Measurements from ENCODE around the gene TARBP1. TPM values are rescaled to one million over a fixed set of nuclear protein-coding genes. Genes with fewer than 3 reads are reported as not detected.
"Not testable (repeated sequence)": the region's sequence is repeated elsewhere in the genome, so short reads cannot be mapped to it uniquely, and the experiment has no call there.

The TARBP1 gene
- total RNA-seq, 1 donor from 2014 or later, result 40.4 TPM

DNA sequence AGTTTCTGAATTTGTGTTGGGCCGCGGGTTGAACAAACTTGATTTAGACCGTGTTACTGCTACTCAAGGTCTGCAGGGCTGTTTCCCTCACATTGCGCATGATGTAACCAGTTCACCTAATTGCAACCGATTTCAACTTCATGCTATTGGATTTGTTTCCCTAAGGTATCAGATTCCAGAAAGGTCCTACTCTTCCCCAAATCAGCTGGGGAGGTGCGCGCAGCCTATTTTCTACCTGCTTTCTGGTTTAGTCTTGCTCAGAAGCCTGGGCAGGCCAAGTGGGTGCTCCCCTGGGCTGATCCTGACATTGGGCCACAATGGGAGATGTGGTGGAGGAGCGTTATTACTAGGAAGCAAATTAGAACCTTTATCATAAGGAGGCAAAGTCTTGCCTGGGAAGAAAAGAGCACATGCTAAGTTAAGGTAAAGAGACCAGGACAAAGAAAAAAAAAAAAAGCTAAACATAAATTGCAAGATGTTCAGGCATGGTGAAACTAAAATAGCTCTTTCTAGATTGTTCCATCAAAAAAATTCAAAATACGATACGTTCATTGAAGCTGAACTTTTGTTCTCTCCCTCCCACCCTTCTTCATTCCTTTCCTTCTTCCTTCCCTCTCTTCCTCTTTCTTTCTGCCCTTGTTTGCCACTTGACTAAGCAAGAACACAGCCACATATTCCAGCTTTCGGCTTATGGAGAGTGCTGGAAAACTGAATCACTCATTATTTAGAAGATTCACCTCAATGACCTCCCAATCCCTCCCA, 28.8 kb upstream of the TARBP1 start:
- no peak for DNase-seq (ENCODE audit: extremely low read depth, low read depth, low spot score)

DNA sequence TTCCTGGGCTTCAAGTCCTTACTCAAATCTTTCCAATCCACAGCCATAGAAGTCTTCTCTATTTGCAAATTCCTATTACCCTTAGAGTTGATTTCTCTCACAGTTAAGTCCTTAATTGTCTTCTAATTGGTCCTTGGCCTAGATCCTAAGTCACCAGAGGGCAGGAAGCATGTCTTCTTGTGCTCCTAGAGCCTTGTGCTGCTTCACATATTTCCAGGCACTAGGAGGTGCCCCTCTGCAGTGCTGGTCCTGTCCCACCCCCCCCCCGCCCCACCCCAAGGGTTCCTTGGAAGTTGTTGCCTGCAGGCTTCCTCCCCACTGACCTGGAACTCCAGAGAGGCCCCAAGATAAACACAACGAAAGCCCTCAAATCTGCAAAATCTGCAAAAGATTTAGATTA, 28.1 kb upstream of the TARBP1 start:
- DNase-seq (ENCODE audit: extremely low read depth, low read depth, low spot score), result no peak

DNA sequence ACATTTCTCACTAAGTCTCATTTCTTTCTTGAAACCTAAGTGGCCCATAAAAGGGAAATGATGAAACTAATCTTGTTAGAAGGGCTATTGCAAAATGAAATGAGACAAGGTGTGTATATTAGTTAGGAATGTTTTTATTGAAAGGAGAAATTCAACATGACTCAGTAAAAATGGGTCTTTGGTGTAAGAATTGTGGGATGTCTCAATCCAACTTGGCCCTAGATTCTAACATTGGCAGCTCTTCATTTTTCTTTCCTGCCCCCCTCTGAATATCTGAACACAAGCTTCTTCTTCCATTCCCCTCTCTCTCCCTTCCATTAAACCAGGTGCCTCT, 26.8 kb upstream of the TARBP1 start:
- DNase-seq (ENCODE audit: extremely low read depth, low read depth, low spot score), result no peak

DNA sequence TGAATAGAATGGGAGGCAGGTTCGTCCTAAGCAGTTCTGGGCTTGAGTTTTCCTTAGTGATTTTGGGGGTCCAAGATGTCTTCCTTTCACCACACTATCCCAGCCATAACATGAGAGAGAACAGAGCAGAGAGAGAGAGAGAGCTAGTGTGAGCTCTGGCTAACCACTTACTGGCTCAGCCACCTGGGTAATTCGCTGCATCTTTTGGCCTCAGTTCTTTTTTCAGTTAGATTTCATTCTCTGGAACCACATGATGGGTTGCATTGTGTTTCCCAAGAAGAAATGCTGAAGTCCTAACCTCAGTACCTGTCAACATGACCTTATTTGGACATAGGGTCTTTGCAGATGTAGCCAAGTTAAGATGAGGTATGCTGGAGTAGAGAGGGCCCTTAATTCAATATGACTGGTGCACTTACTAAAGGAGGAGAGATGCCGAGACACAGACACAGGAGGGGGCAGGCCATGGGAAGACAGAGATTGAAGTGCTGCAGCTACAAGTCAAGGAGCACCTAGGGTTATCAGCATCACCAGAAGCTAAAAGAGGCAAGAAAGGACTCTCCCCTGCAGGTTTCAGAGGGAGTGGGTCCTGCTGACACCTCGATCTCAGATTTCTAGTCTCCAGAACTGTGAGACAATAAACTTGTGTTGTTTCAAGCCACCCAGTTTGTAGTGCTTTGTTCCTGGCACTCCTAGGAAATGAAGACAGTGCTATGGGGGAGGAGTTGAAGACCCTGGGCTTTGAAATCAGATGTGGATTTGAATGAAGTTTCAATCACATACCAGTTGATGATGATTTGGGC, 26.2 kb upstream of the TARBP1 start:
- DNase-seq (ENCODE audit: extremely low read depth, low read depth, low spot score), result no peak

DNA sequence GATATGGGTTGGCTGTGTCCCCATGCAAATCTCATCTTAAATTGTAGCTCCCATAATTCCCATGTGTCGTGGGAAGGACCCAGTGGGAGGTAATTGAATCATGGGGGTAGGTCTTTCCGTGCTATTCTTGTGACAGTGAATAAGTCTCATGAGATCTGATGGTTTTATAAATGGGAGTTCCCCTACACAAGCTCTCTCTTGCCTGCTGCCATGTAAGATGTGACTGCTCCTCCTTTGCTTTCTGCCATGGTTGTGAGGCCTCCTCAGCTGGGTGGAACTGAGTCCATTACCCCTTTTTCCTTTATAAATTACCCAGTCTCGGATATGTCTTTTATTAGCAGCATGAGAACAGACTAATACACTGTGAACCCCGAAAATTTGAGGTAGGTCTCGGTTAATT, 25.3 kb upstream of the TARBP1 start:
- not testable (repeated sequence) for DNase-seq (ENCODE audit: extremely low read depth, low read depth, low spot score)

DNA sequence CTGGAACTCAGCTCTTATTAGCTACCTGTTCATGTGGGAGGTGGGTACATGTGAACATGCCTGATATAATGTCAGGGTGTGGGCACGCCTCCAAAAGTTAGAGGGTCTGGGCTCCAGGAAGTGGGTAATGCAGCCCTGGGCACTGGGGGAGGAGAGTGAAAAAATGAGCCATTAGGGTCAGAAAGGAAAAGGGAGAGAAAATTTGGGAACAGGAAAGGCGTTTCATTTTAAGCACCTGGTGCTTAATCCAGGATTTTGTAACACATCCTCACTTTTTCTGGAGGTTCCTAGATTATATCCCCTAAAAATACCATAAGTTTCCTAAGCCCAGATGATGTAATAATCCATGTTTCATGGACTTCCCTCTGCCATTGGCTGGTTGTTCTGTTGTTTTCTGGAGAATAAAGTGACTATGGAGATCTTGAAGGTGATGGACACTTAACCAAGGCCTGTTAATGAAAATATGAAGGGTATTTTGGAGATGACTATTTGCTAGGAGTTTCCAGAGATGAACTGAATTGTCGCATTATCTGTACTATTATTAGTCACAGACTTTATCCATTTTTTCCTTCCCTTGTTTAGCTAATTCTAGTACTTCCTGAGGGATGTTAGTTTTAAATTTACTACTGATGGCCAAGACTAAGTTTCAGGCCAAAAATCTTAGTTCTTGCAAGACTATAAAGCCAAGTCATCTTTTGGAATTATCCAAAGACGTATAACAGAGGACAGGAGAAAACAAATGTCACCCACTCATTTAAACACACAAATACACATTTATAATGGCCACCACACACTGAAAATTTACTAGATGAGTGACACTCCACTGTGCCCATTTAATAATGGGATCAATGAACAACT, 24.4 kb upstream of the TARBP1 start:
- DNase-seq (ENCODE audit: extremely low read depth, low read depth, low spot score), result no peak

DNA sequence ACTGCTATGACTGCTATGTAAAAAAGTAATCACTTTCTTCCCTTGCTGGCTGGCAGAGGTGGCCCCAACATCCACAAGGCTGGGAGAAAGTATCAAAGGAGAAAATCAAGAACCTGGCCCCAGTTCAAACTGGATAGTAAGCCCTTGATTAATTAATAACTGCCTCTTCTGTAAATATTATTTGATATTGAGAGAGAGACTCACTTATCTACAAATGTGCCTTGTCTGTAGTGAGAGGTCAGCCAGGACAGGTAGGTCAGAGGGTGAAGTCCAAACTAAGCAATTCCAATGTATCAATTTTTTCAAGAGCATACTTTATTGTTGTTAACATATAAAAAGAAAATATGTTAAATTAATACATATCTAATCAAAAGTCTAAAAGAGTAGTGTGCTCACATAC, 23.8 kb upstream of the TARBP1 start:
- DNase-seq (ENCODE audit: extremely low read depth, low read depth, low spot score), result no peak

DNA sequence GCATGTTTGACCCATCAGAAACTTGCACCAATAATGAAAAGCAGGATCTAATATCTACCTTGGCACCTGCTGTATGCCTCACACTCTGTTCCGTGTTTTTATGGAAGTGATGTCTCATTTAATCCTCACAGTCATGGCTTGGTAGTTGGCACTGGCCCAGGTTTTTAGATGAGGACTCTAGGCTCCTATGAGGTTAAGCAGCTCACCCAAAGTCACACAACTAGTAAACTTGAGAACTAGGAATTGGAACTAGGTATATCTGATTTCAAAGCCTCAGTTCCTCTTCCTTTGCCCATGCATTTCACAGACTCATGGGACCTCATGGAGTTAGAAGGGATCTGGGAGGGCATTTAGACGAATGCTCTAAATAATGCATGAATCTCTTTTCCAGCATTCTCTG, 21.3 kb upstream of the TARBP1 start:
- DNase-seq (ENCODE audit: extremely low read depth, low read depth, low spot score), result no peak

DNA sequence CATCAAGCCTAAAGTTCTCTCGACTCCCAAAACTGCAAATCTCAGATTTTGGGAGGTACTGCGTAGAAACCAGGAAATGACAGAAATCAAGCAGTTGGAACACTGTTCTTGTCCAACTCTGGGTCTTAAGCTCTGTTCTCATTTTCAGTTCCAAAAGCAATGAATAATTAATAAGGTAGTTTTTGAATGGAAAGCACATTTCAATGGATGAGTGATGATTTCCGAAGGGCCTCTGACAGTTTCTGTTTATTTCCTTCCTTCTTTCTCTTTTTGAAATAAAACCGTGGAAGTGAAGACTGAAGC, 20.9 kb upstream of the TARBP1 start:
- DNase-seq (ENCODE audit: extremely low read depth, low read depth, low spot score), result no peak

DNA sequence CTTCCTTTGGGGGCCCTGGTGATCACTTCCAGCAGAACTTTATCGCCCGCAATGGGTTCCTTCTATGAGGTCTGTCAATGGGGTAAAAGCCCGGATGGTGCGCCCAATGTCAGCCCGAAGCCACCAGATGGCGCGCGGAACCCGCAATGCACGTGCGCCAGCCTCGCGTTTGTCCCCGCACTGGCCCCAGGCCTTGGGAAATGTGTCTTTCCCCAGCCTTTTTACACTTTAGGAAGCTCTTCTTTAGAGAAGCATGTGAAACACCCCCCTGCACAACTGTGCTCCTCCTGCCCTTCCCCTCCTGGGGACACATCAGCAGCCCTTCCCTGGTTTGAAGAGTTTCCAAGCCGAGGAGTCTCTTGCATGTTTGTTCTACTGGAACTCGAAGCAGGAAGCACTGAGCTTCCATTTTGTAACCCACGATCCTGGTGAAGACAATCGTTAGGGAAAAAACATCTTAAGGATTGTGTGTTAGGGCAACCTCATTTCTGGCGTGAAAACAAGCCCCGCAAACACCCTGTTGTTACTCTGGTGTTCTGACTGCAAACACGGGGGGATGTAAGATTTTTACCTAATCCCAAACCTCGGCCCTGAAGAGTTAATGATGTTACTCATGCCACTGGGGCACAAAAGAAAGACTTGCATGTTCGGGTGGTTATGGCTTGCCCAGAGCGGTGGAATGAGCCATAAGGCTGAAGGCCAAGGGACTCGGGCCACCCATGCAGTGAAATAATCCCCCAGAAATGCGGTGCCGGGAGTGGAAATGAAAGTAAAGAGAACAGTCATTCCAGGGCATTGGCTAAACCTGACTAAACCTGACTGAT, 20.4 kb upstream of the TARBP1 start:
- DNase-seq (ENCODE audit: extremely low read depth, low read depth, low spot score), result no peak

DNA sequence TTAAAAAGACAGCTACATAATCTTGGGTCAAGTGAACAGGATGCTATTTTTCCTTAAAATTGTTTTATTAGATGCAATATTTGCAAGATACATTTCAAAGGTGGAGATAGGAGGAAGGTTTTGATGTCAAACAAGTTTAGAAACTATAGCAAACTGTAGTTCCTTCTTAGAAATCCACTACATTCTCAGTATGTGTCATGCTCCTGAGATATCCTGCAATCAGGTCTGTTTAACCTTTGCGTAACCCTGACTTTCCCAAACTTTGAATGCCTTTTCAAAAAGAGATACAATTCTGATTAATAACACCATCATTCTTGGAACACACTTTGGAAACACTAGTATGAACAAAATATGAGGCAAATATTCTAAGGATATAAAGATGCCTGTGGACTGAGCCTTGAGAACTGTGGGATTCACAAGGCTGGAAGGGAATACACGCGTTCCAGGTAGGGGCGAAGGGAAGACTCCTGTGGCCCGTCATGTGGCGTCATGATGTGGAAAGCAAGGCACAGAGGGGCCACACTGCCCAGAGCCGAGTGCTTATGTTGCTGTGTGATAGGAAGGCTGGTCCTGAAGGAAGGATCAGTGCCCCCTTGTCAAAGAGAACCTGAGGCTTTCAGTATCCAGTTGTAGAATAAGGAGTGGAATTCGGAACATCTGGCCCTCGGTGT, 19.6 kb upstream of the TARBP1 start:
- DNase-seq (ENCODE audit: extremely low read depth, low read depth, low spot score), result no peak

DNA sequence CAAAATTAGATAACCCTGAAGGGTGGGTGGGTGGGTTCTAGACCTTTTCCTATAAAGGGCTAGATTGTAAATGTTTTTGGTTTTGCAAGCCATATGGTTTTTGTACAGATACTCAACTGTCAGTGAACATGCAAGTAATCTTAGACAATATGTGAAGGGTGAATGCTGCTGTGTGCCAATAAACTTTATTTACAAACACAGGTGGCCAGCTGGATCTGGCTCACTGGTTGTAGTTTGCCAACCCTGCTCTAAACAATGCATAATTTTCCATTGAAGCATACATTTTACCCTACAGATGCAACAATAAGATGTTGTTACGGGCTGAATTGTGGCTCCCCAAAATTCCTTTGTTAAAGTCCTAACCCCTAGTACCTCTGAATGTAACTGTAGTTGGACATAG, 18.6 kb upstream of the TARBP1 start:
- DNase-seq (ENCODE audit: extremely low read depth, low read depth, low spot score), result no peak

DNA sequence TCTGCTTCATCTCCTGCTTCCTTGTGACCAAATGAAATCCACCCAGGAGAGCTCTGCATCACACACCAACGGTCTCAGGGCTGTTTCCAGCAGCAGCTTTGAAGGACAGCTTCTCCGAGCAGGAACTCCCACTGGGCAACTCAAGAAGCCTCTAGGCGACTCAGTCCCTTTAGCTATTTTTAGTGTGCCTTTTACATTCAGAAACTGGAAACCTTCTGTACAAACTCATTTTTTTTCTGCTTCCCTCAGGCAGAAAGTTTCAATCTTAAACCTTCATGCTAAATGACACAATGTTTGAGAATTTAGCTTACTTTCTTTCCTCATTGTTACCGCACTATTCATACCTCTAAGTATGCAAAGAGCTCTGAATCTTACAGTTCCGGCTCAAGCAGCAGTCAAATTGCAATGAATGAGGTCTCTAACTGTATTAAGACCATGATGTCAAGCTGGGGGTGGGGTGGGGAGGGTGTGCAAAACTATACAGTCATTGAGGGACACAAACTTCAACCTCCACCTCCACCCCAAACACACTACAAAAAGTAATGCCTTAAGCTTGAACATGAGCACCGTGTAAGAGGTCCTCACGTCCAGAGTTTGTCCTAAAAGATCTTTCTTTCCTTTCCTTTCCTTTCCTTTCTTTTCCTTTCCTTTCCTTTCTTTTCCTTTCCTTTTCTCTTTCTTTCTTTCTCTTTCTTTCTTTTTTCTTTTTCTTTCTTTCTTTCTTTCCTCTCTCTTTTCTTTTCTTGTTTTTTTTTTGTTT, 16.4 kb upstream of the TARBP1 start:
- no peak for DNase-seq (ENCODE audit: extremely low read depth, low read depth, low spot score)

DNA sequence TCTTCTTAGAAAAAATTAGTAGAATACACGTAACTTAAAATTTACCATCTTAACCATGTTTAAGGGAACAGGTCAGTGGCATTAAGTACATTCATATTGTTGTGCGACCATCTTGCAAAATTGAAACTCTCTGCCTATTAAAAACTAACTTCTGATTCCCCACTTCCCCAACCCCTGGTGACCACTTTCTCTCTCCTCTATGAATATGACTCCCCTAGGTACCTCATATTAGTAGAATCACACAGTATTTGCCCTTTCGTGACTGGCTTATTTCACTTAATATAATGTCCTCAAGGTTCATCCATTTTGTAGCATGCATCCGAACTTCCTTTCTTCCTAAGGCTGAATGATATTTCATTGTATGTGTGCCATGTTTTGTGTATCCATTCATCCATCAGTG, 15.1 kb upstream of the TARBP1 start:
- DNase-seq (ENCODE audit: extremely low read depth, low read depth, low spot score), result no peak

DNA sequence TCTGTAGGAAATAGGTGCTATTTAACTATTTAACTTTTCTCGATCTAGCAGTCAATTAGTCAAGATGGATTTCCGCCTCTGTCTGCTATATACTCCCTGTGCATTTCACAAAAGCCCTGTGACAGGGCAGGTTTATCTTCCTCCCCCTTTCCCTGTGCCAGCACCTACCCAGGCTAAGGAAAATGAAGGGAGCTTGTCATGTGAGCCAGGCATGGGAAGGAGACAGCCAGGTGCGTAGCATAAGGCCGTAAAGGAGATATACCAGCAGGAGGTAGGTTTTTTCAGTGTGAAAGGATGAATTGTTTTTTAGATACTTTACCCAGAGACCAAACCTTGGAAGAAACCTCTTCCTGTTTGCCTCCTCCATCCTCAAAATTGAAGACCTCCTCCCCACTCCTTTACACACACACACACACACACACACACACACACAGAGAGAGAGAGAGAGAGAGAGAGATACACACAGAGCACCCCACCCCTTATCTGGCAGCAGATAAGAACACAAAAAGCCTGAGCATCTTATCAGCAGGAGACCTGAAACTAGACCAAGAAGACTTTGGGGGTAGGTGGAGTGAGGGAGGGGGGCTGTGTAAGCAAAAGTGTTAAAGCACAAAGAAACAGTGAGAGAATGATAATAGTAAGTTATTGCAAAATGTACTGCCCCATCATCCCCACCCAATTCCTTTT, 12.0 kb upstream of the TARBP1 start:
- no peak for DNase-seq (ENCODE audit: extremely low read depth, low read depth, low spot score)

DNA sequence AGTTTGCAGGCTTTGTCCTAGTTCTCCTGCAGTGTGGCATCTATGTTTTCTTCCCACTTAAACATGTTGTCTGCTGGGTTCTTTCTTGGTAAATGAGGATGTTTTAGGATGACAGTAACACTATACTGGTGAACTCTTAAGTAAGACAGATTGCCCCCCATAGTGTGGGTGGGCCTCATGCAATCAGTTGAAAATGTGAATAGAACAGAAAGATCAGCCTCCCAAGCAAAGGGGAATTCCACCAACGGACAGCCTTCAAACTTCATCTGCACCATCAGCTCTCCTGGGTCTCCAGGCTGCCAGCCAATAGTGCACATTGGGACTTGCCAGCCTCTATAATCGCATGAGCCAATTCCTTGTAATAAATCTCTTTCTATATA, 10.7 kb upstream of the TARBP1 start:
- DNase-seq (ENCODE audit: extremely low read depth, low read depth, low spot score), result no peak

DNA sequence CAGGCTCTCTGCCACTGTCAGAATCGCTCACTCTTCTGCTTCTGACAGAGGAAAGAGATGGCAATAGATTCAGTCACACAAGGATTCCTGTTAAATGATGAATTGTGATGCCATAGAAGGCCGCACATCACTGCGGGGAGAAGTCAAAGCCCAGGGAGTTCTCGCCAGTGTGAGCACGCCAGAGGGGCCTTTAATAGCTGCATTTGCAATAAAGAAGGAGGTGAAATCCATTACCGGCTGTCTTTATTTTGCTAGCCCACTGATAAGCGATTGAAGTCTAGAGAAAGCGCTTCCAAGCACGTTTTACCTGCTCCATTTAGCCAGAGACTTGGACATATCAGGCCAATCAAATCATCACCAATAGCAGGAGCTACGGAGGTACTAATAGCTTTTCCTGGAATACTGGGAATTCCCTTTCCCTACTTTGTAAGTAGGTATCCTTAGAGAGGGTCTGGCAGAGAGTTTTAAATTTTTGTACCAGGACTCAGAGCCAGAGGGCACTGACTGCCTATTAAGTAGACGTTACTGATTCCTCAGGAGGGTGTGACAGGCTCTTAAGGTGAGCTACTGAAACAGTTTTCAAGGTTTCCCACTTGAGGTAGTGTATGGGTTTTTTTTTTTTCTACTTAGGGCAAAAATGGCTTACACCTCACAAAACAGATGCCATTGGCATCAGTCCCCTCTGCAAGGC, 10.2 kb upstream of the TARBP1 start:
- no peak for DNase-seq (ENCODE audit: extremely low read depth, low read depth, low spot score)

Measured in glomerular endothelial cell (primary cell).